HG03097 (cell line): Measurements from ENCODE around the gene FGF22.
"Not testable (repeated sequence)": the region's sequence is repeated elsewhere in the genome, so short reads cannot be mapped to it uniquely, and the experiment has no call there.

Source experiments
- ATAC-seq: cut with Tn5 transposase; IDR thresholded peaks from one replicate; pipeline ENCODE4 v1.9.1; 2021; ENCODE audit not compliant: unreplicated experiment, low FRiP score

FGF22 gene

DNA sequence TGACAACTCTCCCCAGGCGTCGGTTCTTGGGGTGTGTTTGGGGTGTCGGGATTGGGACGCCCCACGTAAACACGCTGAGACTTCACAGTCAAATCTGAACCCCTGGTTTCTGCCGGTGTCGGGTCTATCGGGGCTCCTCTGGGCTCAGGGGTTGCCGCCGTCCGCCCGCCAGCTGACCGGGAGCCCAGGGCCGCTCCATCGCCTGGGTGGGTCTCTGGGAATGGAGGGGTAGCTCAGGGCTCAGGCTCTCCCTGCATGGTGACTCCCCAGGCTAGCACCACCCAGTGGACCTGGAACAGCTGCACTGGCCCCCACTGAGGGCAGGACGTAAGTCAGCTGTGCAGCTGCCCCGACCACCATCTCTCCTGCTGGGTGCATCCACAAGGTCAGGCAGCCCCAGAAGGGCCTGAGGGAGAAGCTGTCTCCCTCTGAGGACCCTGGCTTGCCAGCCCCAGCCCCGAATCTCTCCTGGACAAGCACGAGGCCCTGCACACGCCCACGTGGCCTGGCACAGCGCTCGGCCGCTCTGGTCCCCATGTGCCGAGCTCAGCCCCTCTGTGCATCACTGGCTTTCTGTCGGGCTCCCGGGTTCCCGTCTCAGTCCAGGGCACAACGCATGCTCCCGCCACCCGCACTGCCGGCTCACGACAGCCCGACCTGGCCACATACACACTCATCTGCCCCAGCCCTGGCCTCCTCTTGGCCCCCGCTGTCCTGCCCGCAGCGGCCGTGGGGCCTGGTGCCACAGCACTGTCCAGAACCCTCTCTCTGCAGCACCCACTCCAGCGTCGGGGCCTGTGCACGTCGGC, 17.3 kb downstream of the FGF22 start:
- no peak for ATAC-seq

DNA sequence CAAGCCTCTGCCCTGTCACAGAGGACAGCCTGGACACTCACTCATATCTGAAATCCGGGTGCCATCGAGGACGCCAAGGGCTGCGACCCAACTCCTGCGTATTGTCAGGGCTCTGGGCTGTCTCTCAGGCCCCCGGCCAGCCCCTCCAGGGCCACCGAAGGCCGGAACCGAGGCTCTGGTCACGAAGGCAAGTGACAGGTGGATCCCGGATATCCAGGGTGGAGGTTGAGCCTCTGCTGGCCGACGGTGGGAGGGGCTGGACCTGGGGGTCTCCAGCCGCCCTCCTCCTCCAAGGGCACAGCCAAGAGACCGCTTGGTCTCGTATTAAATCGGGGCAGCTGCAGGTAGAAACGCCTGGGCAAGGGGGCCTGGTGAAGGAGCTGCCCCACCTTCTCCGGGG, 17.9 kb downstream of the FGF22 start:
- no peak for ATAC-seq

DNA sequence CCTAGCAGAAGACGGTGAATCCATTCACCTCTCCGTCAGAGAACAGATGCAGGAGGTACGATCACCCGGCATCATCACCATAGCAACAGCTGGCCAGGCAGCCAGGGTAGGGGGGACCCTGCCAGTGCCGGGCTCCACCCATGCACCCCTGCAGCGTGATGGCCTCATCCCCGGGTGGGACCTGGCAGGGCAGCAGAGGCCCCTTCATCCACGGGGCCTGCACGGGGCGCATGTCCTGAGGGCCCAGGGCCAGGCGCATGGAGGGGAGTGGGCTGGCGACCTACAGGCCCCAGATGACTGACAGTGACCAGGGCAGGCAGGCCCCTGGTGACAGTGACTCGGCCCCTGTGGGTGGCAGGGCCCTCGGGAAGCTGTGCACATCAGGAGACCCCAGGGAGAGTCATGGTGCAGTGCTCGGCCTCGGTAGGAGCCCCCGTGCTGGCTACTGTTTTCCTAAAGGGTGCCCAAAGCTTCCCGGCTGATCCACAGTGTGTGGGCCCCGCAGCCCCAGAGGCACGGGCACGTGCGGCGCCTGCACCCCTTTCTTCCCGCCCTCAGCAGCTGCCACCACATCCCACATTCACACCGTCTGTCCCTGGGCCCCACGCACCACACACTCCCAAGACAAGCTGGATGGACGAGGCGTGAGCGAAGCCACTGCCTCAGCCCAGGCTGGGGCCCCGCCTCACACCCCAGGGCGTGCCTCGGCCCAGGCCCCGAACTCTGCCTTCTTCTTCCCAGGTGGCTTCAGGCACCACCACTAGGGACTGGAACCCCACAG, 18.6 kb downstream of the FGF22 start:
- no peak for ATAC-seq

DNA sequence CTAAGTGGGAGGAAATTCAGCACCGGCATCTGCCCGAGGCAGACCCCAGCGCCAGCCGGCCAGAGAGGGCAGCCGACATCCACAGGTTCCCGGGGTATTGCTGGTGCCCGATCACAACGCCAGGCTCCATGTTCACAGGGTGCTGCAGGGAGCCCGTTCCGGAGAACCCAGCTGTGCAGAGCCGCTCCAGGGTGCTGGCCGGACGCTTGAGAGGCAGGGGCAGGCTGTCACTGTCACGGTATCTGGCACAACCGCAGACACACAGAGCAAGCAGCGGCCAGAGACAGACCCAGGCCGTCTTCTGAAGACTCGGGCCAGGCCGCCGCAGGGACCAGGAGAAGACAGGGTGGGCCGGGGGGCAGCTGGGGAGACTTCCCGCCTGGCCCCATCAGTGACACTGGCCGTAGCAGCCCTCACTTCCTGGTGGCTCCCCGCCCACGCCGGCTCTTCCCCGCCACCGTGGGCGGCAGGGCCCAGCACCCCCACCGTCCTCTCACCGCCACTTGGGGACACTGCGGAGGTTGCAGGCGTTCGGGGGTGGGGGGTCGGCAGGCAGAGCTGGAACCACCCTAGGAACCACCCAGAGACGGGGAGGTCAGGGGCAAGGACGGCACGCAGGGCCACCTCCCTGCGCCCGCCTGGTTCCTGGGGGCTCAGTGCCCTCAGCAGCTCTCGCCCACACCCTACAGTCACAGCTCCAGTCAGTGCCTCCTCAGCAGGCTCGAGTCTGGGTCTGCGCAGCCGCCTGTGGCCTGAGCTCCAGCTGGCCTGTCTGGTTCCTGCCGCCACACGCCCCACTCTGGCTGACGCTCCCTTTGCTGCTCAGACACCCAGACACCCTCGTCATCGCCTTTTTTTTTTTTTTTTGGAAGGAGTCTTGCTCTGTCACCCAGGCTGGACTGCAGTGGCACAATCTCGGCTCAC, 19.5 kb downstream of the FGF22 start:
- ATAC-seq: no peak

DNA sequence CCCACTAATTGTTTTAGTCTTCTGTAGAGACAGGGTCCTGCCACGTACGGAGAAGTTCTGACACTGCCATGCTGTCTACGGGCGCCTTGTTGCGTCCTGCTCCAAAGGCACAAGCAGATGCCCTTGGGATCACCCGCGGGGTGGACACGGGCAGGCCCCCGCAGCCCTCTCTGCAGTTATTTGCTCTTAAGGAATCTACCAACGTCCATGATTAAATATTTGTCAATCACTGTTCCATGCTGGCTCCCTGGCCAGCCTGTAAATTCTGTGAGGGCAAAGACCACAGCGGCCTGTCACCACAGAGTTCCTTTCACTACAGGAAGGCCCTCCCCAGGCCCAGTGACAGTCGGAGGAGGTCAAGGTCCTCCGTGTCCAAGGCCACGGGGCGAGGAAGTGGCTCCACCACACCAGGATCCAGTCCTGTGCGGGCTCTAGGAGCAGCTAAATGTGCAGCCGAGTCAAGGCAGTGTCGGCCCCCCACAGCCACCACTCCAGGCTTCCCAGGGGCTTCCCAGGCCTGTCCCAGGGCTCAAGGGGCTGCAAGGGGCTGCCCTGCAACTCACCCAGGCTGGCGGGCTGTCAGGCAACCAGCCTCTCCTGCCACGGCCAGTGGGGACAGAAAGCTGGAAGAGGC, 21.2 kb downstream of the FGF22 start:
- ATAC-seq: no peak

DNA sequence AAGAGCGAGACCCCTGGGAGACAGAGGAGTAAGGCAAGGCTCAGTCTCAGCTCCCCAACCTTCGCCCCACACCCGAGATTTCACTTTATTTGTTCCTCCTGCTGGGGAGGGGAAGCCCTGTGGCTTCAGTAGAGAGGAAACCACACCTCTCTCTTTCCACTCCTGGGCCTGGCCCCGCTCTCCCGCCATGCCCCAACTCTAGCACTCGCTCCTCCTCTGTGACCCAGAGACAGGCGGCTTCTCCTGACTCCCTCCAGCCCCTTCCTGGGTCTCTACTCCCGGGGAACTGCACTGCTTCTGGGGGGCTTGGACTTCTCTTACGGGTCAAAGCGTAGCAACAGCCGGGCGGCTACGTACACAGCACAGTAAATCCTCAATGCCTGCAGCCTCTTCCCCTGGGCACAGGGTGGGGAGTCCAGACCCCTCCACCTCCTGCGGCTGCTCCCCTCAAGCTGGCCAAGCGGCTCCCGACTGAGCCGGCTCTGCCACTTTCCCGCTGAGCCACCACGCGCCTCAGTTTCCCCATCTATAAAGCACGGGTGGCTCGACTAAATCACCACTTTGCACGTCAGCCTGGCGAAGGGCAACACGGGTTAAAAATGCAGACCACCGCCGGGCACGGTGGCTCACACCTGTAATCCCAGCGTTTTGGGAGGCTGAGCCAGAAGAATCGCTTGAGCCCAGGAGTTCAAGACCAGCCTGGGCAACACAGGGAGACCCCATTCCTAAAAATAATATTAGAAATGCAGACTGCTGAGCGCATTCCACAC, 21.9 kb downstream of the FGF22 start:
- no peak for ATAC-seq

DNA sequence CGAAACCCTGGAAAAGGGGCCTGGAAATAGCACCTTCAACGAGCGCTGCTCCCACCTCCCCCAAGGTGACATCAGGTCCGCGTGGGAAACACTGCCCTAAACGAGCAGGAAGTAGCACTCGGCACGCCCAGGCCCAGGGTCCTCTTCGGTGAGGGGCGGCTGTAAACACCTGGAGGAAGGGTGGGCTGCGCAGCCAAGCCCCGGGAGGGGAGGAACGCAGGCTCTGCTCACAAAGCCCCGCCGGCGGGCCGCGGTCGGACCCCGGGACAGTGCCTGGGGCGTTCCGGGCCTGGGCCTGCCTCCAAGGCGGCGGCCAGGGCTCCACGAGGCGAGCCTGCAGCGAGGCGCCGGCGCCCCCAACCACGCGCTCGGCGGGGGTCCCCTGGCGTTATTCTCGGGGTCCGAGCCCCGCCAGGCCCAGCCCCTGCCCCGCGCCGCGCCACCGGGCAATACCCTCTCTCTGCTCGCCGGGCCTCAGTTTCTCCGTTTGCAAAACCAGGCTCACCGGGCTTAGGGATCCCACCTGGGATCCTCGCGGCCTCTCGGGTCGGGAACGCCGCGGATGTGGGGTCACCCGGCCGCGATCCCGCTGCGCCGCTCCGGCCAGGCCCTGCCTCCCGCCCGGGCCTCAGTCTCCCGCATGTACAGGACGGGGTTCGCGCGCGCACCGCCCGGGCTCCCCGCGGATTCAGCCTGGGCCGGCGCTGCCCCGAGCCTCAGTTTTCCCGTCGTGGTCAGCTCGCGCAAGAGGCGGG, 22.7 kb downstream of the FGF22 start:
- no peak for ATAC-seq

DNA sequence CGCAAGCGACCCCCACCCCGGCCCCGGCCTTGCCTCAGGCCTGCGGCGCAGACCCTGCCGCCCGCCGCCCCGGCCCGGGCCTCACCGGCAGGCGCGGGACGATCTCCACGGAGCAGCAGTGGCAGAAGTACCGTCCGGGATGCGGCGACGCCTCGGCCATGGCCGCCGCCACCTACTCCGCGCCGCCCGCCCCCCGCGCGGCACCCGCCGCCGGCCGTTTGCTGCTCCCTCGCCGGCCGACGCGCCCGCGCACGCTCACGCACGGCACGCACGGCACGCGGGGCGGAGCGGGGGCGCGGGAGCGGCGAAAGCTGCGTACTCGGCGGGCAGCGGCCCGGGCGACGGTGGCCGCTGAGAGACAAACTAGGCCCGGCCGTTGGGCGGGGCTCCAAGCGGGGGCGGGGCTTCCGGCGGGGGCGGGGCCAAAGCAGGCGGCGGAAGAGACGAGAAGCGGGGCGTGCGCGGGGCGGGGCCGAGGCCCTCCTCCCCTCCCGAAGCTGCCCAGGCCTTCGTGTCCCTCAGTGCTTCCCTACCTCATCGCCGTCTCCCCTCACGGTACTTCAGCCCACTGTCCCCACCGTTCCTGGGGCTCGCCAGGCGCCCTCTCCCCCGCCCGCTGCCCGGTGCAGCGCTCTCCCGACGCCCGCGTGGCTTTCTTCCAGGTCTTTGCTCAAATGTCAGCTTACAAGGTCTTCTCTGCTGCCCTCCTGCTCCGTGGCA, 23.4 kb downstream of the FGF22 start, which contains the start of gene RNF126:
Gene RNF126 (minus strand): TSS at position 253 of the 720 bp plus-strand sequence. CDS start 93 bp downstream, at position 160.
- peak; percentile 55 for ATAC-seq

DNA sequence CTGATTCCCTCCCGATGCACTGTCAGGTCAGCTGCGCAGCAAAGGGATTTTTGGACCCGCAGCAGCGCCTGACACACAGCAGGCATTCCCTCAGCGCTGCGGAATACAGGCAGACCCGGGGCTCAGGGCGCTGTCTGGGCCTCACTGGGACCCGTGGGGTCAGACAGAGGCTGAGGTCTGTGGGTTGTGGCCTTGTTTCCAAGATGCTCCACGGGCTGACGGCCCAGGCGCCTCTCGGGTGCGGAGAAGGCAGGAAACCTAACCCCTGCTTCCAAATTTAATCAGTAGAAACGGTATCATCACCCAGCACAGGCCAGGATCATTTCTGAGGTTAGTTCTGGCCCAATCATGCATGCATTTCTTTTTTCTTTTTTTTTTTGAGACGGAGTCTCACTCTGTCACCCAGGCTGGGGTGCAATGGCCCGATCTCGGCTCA, 24.0 kb downstream of the FGF22 start:
- ATAC-seq: peak; percentile 3

DNA sequence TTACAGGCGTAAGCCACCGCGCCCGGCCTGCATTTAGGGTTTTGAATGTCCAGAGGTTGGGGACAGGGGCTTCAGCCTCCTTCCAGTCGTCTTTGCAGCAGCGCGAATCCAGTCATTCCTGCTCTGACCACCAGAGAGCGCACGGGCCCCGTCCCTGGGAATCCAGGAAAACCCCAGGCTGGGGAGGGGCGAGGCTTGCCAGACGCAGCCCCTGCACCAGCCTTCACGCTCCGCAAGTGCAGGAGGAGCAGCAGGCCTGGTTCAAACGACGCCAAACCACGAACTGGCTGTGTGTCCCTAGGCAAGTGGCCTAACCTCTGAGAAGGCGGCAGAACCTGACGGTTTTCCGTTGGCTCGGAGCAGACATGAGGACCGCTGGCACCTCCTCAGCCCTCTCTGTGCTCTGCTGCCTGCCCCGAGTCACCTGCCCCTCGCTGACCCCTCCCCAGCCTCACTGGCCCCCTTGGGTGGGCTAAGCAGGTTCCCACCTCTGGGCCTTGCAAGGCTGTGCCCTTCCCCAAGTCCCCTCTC, 25.3 kb downstream of the FGF22 start:
- ATAC-seq: no peak

DNA sequence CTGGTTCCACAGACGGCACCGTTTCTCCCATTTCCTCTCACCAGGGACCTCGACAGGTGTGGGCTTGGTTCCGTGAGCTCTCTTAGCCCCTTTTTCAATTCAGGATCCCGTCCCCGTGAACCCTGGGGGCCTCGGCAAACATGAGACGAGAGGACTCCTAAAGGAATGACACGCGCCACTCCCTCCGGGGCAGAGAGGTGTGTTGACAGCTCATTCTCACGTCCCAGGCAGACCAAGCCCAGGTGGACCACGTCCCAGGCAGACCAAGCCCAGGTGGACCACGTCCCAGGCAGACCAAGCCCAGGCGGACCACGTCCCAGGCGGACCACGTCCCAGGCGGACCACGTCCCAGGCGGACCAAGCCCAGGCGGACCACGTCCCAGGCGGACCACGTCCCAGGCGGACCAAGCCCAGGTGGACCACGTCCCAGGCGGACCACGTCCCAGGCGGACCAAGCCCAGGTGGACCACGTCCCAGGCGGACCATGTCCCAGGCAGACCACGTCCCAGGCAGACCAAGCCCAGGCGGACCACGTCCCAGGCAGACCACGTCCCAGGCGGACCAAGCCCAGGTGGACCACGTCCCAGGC, 27.4 kb downstream of the FGF22 start:
- ATAC-seq: not testable (repeated sequence)

DNA sequence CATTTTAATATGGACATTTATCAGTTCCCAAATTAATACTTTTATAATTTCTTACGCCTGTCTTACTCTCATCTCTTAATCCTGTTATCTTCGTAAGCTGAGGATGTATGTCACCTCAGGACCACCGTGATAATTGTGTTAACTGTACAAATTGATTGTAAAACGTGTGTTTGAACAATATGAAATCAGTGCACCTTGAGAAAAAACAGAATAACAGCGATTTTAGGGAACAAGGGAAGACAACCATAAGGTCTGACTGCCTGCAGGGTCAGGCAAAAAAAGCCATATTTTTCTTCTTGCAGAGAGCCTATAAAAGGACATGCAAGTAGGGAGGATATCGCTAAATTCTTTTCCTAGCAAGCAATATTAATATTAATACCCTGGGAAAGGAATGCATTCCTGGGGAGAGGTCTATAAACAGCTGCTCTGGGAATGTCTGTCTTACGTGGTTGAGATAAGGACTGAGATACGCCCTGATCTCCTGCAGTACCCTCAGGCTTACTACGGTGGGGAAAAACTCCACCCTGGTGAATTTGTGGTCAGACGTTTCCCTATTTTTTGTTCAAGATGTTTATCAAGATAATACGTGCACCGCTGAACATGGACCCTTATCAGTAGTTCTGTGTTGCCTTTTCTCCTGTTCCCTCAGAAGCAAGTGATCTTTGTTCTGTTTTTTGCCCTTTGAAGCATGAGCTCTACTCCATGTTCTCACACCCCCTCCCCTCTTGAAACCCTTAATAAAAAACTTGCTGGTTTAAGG, 29.2 kb downstream of the FGF22 start:
- ATAC-seq: not testable (repeated sequence)

DNA sequence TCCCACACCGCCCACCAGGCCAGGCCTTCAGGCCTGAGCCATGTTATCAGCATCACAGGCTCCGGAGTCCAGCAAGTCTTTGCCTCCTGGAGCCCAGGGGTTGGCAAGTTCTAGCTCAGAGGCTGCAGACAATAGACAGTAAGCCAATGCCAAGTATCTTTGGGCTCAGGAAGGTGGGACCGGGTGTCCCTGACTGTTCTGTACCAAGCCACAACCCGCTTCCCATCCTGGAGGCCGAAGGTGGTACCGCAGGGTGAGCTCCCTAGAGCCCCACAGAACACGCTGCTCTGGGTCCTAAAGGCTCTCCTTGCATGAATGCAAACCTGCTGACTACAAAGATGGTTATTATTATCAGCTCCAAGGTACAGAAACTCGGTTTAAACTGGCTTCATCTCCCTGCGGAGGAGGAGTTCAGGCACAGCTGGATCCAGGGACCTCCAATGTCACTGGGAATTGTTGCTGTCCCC, 31.0 kb downstream of the FGF22 start:
- no peak for ATAC-seq

DNA sequence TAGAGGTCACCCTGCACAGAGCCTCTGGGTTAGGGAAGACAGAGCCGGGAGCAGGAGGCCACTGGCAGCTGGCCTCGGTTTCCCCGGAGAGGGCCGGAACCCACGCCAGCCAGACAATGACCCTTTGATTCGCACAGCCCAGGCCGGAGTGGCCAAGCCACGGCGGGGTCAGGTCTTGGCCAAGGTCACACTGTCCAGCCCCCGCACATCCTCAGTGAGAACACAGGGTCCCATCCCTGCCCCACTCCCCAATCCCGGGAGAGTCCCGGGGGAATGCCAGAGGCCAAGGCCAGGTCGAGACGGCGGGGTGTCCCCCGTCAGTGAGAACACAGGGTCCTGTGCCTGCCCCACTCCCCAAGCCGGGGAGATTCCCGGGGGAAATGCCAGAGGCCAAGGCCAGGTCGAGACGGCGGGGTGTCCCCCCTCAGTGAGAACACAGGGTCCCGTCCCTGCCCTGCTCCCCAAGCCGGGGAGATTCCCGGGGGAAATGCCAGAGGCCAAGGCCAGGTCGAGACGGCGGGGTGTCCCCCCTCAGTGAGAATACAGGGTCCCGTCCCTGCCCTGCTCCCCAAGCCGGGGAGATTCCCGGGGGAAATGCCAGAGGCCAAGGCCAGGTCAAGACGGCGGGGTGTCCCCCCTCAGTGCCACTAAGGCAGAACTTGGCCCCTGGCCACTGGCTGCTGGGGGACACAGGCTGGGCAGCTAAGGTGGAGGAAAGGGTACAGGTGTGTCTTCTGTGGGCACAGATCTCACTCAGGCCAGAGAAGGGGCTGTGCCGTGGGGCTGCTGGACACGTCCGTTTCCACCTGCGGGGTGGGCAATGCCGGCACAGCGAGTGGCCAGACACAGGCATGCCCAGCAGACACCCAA, 34.8 kb downstream of the FGF22 start:
- ATAC-seq: no peak

DNA sequence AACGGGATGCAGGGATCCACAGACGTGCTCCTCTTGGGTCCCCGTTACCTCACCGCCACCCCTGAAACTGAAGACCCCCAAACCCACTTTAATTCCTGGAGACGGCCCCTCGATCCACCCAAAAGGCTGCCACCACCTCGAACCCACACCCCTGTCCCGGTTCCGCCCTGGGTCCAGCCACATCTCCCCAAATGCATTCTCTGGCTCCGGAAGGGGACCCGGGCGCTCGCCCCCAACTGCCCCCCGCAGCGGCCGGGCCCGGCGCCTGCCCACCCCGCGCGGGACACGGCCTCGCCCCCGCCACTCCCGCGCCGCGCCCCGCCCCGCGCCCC, 36.3 kb downstream of the FGF22 start:
- ATAC-seq: no peak
